ENCODE results near the gene UGT1A7. TPM values are rescaled to one million over a fixed set of nuclear protein-coding genes. Genes with fewer than 3 reads are reported as not detected.

The UGT1A7 gene
- total and polyA plus RNA-seq, 9 of the 15 experiments (the other 6 are each of a cell fraction or from before 2014, with no cell fraction given): not detected

GRCh38 chr2:233821196-233821595 lies 139.5 kb downstream of the UGT1A7 start:
- Histone ChIP-seq H3K36me3 (ENCODE audit: control insufficient read depth, insufficient read depth, low read length) (no peaks in the 10 kb centered on the region), H3K27me3 (ENCODE audit: control insufficient read depth in 2 of 2, insufficient read depth in 2 of 2, low read length in 2 of 2) (peaks cover 2 to 62% of the 10 kb centered on the region in 2 experiments; a peak in 3 of 5 replicates), H3K9ac (ENCODE audit: insufficient read depth in 1 of 2, low read depth in 2 of 2, low read length in 2 of 2) (no peak overlapping the region), H3K9me3 (replicated peaks; ENCODE audit: control insufficient read depth, insufficient read depth, low read depth, low read length) (no peaks in the 10 kb centered on the region), H3K27ac (ENCODE audit: extremely low read depth, low read depth, low read length) (no peak overlapping the region), H3K4me1 (replicated peaks in 1 of 2; ENCODE audit: control insufficient read depth in 2 of 2, insufficient read depth in 2 of 2, low read length in 2 of 2) (no peaks in the 10 kb centered on the region; a peak in 1 of 5 replicates), H2AFZ (ENCODE audit: low read depth, low read length) (no peak overlapping the region), H3K4me3 (no peak overlapping the region), H3K4me2 (ENCODE audit: insufficient read depth, low read length) (no peak overlapping the region), H3K9me1 (ENCODE audit: control insufficient read depth, insufficient read depth, low read length) (no peaks in the 10 kb centered on the region), H4K20me1 (replicated peaks; ENCODE audit: control insufficient read depth, insufficient read depth, low read length) (no peaks in the 10 kb centered on the region; the same call in 1 of the 2 replicates), H3K79me2 (ENCODE audit: control insufficient read depth, insufficient read depth, low read length) (no peaks in the 10 kb centered on the region)
- intact Hi-C loops (cut with micrococcal nuclease) (no loop called here), in situ Hi-C loops (cut with MboI) (no loop called here)
- DNase-seq (ENCODE audit: extremely low read depth in 1 of 4, low spot score in 3 of 4): no peak
- FAIRE-seq: no peak
- ChIA-PET CTCF (ENCODE audit: low intra/inter-chr PET ratio) (no interaction called here), POLR2A (interaction anchor here (0.6 kb wide), 1 partner anchor 30 kb away, joined by 4 read pairs; no protein-coding TSS in a partner anchor)
- no TSS peak for BruUV-seq (replicated peaks)
- ATAC-seq: no peak
- WGBS (ENCODE audit: insufficient coverage, low coverage, missing lambda C conversion rate): 0% methylated on average over 3 of the region's 3 CpGs
- TF ChIP-seq KLF16 (IDR thresholded peaks at IDR 0.05): no peak
- TF ChIP-seq DEAF1 (CRISPR knock-in tag; IDR thresholded peaks at IDR 0.05): no peak
- no peak for TF ChIP-seq ZNF449 (CRISPR knock-in tag; IDR thresholded peaks at IDR 0.05)
- TF ChIP-seq CREM (IDR thresholded peaks at IDR 0.05; ENCODE audit: low read depth): no peak
- TF ChIP-seq ZMIZ1 (IDR thresholded peaks at IDR 0.05; ENCODE audit: low read depth in 2 of 2, low read length in 2 of 2): no peak
- no peak for TF ChIP-seq NCOA4 (IDR thresholded peaks at IDR 0.05; ENCODE audit: partially characterized antibody)
- no peak for TF ChIP-seq TEAD2 (tag; IDR thresholded peaks at IDR 0.05)
- no peak for TF ChIP-seq ZNF76 (CRISPR knock-in tag; IDR thresholded peaks at IDR 0.05; ENCODE audit: borderline replicate concordance)
- no peak for TF ChIP-seq FOXP4 (CRISPR knock-in tag; IDR thresholded peaks at IDR 0.05; ENCODE audit: borderline replicate concordance)
- no peak for TF ChIP-seq POLR2A (conservative IDR thresholded peaks at IDR 0.05)
- TF ChIP-seq SMARCB1 (IDR thresholded peaks at IDR 0.05; ENCODE audit: insufficient read length, low read depth): no peak
- no peak for TF ChIP-seq SFPQ (IDR thresholded peaks at IDR 0.05; ENCODE audit: low read depth, low read length)
